ENCODE data around the gene PKP1.

The PKP1 gene

GRCh38 chr1:201310251-201310985 lies 27.1 kb downstream of the PKP1 start:
- no peak for DNase-seq

GRCh38 chr1:201310986-201311355 lies 27.7 kb downstream of the PKP1 start:
- DNase-seq, result peak; percentile 66 to 70

GRCh38 chr1:201311356-201312011 lies 28.2 kb downstream of the PKP1 start:
- DNase-seq, result peak; percentile 57 to 79

- no peak for DNase-seq
Observed at GRCh38 chr1:201312298-201312697, 29.0 kb downstream of the PKP1 start.

- DNase-seq, result no peak
Observed at GRCh38 chr1:201313086-201313485, 29.8 kb downstream of the PKP1 start.

GRCh38 chr1:201316556-201316955 lies 33.2 kb downstream of the PKP1 start:
- no peak for DNase-seq

GRCh38 chr1:201317551-201317950 lies 34.2 kb downstream of the PKP1 start:
- DNase-seq, result no peak

GRCh38 chr1:201318504-201319340 lies 35.4 kb downstream of the PKP1 start:
- DNase-seq, result no peak

GRCh38 chr1:201319631-201320030 lies 36.3 kb downstream of the PKP1 start:
- no peak for DNase-seq

- DNase-seq, result no peak
Observed at GRCh38 chr1:201320168-201320788, 37.0 kb downstream of the PKP1 start.

GRCh38 chr1:201321826-201322390 lies 38.6 kb downstream of the PKP1 start:
- no peak for DNase-seq

- DNase-seq, result no peak
Observed at GRCh38 chr1:201322653-201323510, 39.6 kb downstream of the PKP1 start.

- no peak for DNase-seq
Observed at GRCh38 chr1:201324306-201324705, 41.0 kb downstream of the PKP1 start.

GRCh38 chr1:201324821-201325677 lies 41.7 kb downstream of the PKP1 start:
- DNase-seq, result no peak

- DNase-seq, result no peak
Observed at GRCh38 chr1:201325678-201326060, 42.4 kb downstream of the PKP1 start.

GRCh38 chr1:201326710-201327109 lies 43.4 kb downstream of the PKP1 start:
- DNase-seq, result no peak

GRCh38 chr1:201327687-201328240 lies 44.5 kb downstream of the PKP1 start:
- DNase-seq, result no peak

GRCh38 chr1:201328576-201328975 lies 45.3 kb downstream of the PKP1 start:
- DNase-seq, result no peak

- no peak for DNase-seq
Observed at GRCh38 chr1:201329286-201329685, 46.0 kb downstream of the PKP1 start.

GRCh38 chr1:201329801-201330200 lies 46.5 kb downstream of the PKP1 start:
- DNase-seq, result no peak

GRCh38 chr1:201330541-201330940 lies 47.2 kb downstream of the PKP1 start:
- no peak for DNase-seq
